ENCODE data around the gene SGTA.

- TF ChIP-seq POLR2AphosphoS5 (IDR thresholded peaks at IDR 0.05; ENCODE audit: low read depth, low read length) = no peak
- TF ChIP-seq POU2F2 (IDR thresholded peaks at IDR 0.05; ENCODE audit: low read depth, low read length) = no peak
These were observed 22.3 kb upstream of the SGTA start for GRCh38 chr19:2805261-2805900.

Data from GM12891 (cell line).